ENCODE measurements around the gene LMO7.

Gene LMO7

GRCh38 chr13:75907044-75907443 lies 270.9 kb downstream of the LMO7 start:
- no peak for DNase-seq

GRCh38 chr13:75908141-75908540 lies 272.0 kb downstream of the LMO7 start:
- no peak for DNase-seq

Data from activated CD4-positive, alpha-beta T cell treated with anti-CD3 and anti-CD28 coated beads, Interleukin-2, Interleukin-6, amounts not matched to agents 100 ng/mL and 50 ng/mL, durations not matched to agents 16 hours and 8 hours (primary cell).